Parathyroid adenoma (tissue), 2 donors: Measurements from ENCODE around the gene GNAI2.
"Not testable (repeated sequence)": the region's sequence is repeated elsewhere in the genome, so short reads cannot be mapped to it uniquely, and the experiment has no call there.

ENCODE experiments used
- H2AFZ ChIP-seq: fragments of 300-600 bp; sonication (generic); one replicate; pipeline ENCODE4 v1.7.0; 2017; ENCODE audit warnings: antibody characterized with exemption, mild to moderate bottlenecking
- H3K27ac ChIP-seq: fragments of 300-600 bp; sonication (generic); one replicate; pipeline ENCODE4 v1.7.0; 2017
- H3K27me3 ChIP-seq: fragments of 300-600 bp; sonication (generic); one replicate; pipeline ENCODE4 v1.7.0; 2017; ENCODE audit warnings: low read length; ENCODE audit not compliant: control insufficient read depth, insufficient read depth
- H3K36me3 ChIP-seq: fragments of 300-600 bp; sonication (generic); one replicate; pipeline ENCODE4 v1.7.0; 2017; ENCODE audit warnings: low read length; ENCODE audit not compliant: control insufficient read depth, insufficient read depth
- H3K4me1 ChIP-seq: fragments of 300-600 bp; sonication (generic); one replicate; pipeline ENCODE4 v1.7.0; 2017; ENCODE audit warnings: control low read depth
- H3K4me2 ChIP-seq: fragments of 300-600 bp; sonication (generic); one replicate; pipeline ENCODE4 v1.7.0; 2017; ENCODE audit warnings: low read length
- H3K4me3 ChIP-seq: fragments of 300-600 bp; sonication (generic); one replicate; pipeline ENCODE4 v1.7.0; 2017; ENCODE audit warnings: low read depth, low read length
- H3K79me2 ChIP-seq: fragments of 300-600 bp; sonication (generic); one replicate; pipeline ENCODE4 v1.7.0; 2017; ENCODE audit warnings: control low read depth
- H3K9ac ChIP-seq: fragments of 300-600 bp; sonication (generic); one replicate; pipeline ENCODE4 v1.7.0; 2017; ENCODE audit warnings: mild to moderate bottlenecking
- H3K9me3 ChIP-seq: fragments of 300-600 bp; sonication (generic); one replicate; pipeline ENCODE4 v1.7.0; 2017; ENCODE audit warnings: low read length; ENCODE audit not compliant: control insufficient read depth
- CTCF ChIP-seq: fragments of 300-600 bp; sonication (generic); IDR thresholded peaks from one replicate; pipeline ENCODE4 v1.7.0; 2017; ENCODE audit warnings: antibody characterized with exemption, mild to moderate bottlenecking
- donor health status: primary hyperparathyroidism.

The GNAI2 gene

GRCh38 chr3:50242851-50243542 is 7.0 kb downstream of the GNAI2 start:
- Histone ChIP-seq H3K27me3 (no peaks in the 10 kb centered on the region), H3K4me2 (no peak overlapping the region), H2AFZ (no peak overlapping the region), H3K4me1 (peaks cover 73% of the 10 kb centered on the region), H3K9ac (no peak overlapping the region), H3K4me3 (no peak overlapping the region), H3K27ac (peak overlapping the region; percentile 97), H3K79me2 (peaks cover 77% of the 10 kb centered on the region), H3K9me3 (no peaks in the 10 kb centered on the region), H3K36me3 (no peaks in the 10 kb centered on the region)
- TF ChIP-seq CTCF: no peak

GRCh38 chr3:50243543-50243895 is 7.5 kb downstream of the GNAI2 start:
- no peak overlapping the region for H3K4me3 ChIP-seq

GRCh38 chr3:50244813-50245212 is 8.8 kb downstream of the GNAI2 start:
- not testable (repeated sequence) for H3K4me2 ChIP-seq, H3K9me3 ChIP-seq, H3K9ac ChIP-seq, H2AFZ ChIP-seq, H3K36me3 ChIP-seq, H3K27me3 ChIP-seq, H3K4me3 ChIP-seq
- Histone ChIP-seq H3K4me1 (peaks cover 71% of the 10 kb centered on the region), H3K79me2 (peaks cover 83% of the 10 kb centered on the region), H3K27ac (peak overlapping the region; percentile 97)

More at GRCh38 chr3:50243543-50243895, 7.5 kb downstream of the GNAI2 start:
- peaks cover 73% of the 10 kb centered on the region for H3K4me1 ChIP-seq
- H3K27me3 ChIP-seq: no peaks in the 10 kb centered on the region
- TF ChIP-seq CTCF: no peak
- no peak overlapping the region for H3K4me2 ChIP-seq
- H3K79me2 ChIP-seq: peaks cover 83% of the 10 kb centered on the region
- no peak overlapping the region for H2AFZ ChIP-seq
- peak overlapping the region; percentile 97 for H3K27ac ChIP-seq
- no peaks in the 10 kb centered on the region for H3K9me3 ChIP-seq
- H3K9ac ChIP-seq: no peak overlapping the region
- H3K36me3 ChIP-seq: no peaks in the 10 kb centered on the region

- no peaks in the 10 kb centered on the region for H3K36me3 ChIP-seq
- H3K79me2 ChIP-seq: peaks cover 83% of the 10 kb centered on the region
- peak overlapping the region; percentile 97 for H3K27ac ChIP-seq
- H3K4me2 ChIP-seq: peak overlapping the region; percentile 83
- peak overlapping the region; percentile 29 for H3K4me3 ChIP-seq
- H3K27me3 ChIP-seq: no peaks in the 10 kb centered on the region
- TF ChIP-seq CTCF: no peak
- no peak overlapping the region for H3K9ac ChIP-seq
- no peaks in the 10 kb centered on the region for H3K9me3 ChIP-seq
- H2AFZ ChIP-seq: no peak overlapping the region
- peaks cover 74% of the 10 kb centered on the region for H3K4me1 ChIP-seq
These were observed 9.3 kb downstream of the GNAI2 start for GRCh38 chr3:50245251-50245745.

GRCh38 chr3:50245831-50246516 is 10.0 kb downstream of the GNAI2 start:
- Histone ChIP-seq H3K4me2 (peak overlapping the region; percentile 83), H3K27me3 (no peaks in the 10 kb centered on the region), H3K79me2 (peaks cover 84% of the 10 kb centered on the region), H3K9ac (no peak overlapping the region), H3K9me3 (no peaks in the 10 kb centered on the region), H3K27ac (peak overlapping the region; percentile 97), H3K36me3 (no peaks in the 10 kb centered on the region), H3K4me1 (peaks cover 78% of the 10 kb centered on the region), H2AFZ (peak overlapping the region; percentile 47), H3K4me3 (peak overlapping the region; percentile 29)
- TF ChIP-seq CTCF: peak; percentile 97
